Measurements from ENCODE around the gene SFXN3.

GRCh38 chr10:101011517-101012423, 19.3 kb upstream of the SFXN3 start:
- TF ChIP-seq POLR2AphosphoS5 (IDR thresholded peaks at IDR 0.05) (peak in 1 of 3 donors; percentile 50), CTCF (IDR thresholded peaks at IDR 0.05) (peak in 3 of 7 experiments; percentile 27 to 37 (median 30))
